PC-9 (cell line): ENCODE results near the gene KRT80. TPM values are rescaled to one million over a fixed set of nuclear protein-coding genes. Genes with fewer than 3 reads are reported as not detected.

Source experiments
- BruUV-seq: library from RNA; stranded (reverse); fragments of 400-500 nt; replicated peaks from 2 replicates; lab custom pipeline; 2021; lab: Mats Ljungman, UMichigan
- CTCF ChIA-PET: fragments of 300-600 bp; sonication (Branson Sonifier 250); formaldehyde crosslinking; loops from one replicate; lab custom pipeline; 2022; ENCODE audit warnings: antibody characterized with exemption; lab: Charles Lee
- POLR2A ChIA-PET: fragments of 300-600 bp; sonication (Branson Sonifier 250); formaldehyde crosslinking; loops from one replicate; lab custom pipeline; 2022; ENCODE audit warnings: antibody characterized with exemption; ENCODE audit not compliant: unreplicated experiment; lab: Charles Lee
- DNase-seq, 2 experiments: peaks; one replicate each; pipeline versions ENCODE4 v3.0.0 to v3.0.0-alpha.2; 2015 to 2022; ENCODE audit warnings: mixed read lengths in 1 of 2
- H2AFZ ChIP-seq: fragments of 200-600 bp; sonication (generic); 2 replicates; pipeline ENCODE4 v1.8.1; 2017; ENCODE audit warnings: antibody characterized with exemption
- H3F3A ChIP-seq: fragments of 200-600 bp; sonication (generic); 2 replicates; pipeline ENCODE4 v1.8.1; 2017; ENCODE audit warnings: antibody characterized with exemption, mild to moderate bottlenecking, low read depth; ENCODE audit not compliant: insufficient read depth
- H3K27ac ChIP-seq: fragments of 200-600 bp; sonication (generic); 2 replicates; pipeline ENCODE4 v1.6.1; 2016; ENCODE audit warnings: mixed run types
- H3K27me3 ChIP-seq: fragments of 200-600 bp; sonication (generic); 2 replicates; pipeline ENCODE4 v1.6.1; 2016; ENCODE audit warnings: low read depth, mixed run types; ENCODE audit not compliant: insufficient read depth
- H3K36me3 ChIP-seq: fragments of 200-600 bp; sonication (generic); 2 replicates; pipeline ENCODE4 v1.6.1; 2016; ENCODE audit warnings: low read depth, mixed run types
- H3K4me1 ChIP-seq: fragments of 200-600 bp; sonication (generic); replicated peaks from 2 replicates; pipeline ENCODE4 v1.6.1; 2016; ENCODE audit warnings: mixed run types; ENCODE audit not compliant: insufficient read depth
- H3K4me2 ChIP-seq: fragments of 200-600 bp; sonication (generic); 2 replicates; pipeline ENCODE4 v1.6.1; 2017; ENCODE audit warnings: mixed run types
- H3K4me3 ChIP-seq: fragments of 200-600 bp; sonication (generic); 2 replicates; pipeline ENCODE4 v1.6.1; 2016; ENCODE audit warnings: mixed run types
- H3K79me2 ChIP-seq: fragments of 200-600 bp; sonication (generic); 2 replicates; pipeline ENCODE4 v1.6.1; 2017; ENCODE audit warnings: low read depth, mixed run types
- H3K9me2 ChIP-seq: fragments of 200-600 bp; sonication (generic); 2 replicates; pipeline ENCODE4 v1.8.1; 2017; ENCODE audit warnings: mild to moderate bottlenecking; ENCODE audit not compliant: insufficient read depth
- H3K9me3 ChIP-seq: fragments of 200-600 bp; sonication (generic); 2 replicates; pipeline ENCODE4 v1.8.1; 2016; ENCODE audit warnings: low read depth; ENCODE audit not compliant: insufficient read depth
- H4K20me1 ChIP-seq: fragments of 200-600 bp; sonication (generic); 2 replicates; pipeline ENCODE4 v1.8.1; 2017; ENCODE audit not compliant: insufficient read depth
- CTCF ChIP-seq: fragments of 200-600 bp; sonication (generic); conservative IDR thresholded peaks from 2 replicates; pipeline ENCODE4 v1.6.1; 2017; ENCODE audit warnings: mixed run types, antibody characterized with exemption, mild to moderate bottlenecking, moderate library complexity
- EZH2 ChIP-seq: fragments of 200-600 bp; sonication (generic); IDR thresholded peaks from 2 replicates; pipeline ENCODE4 v1.8.0; 2017; ENCODE audit warnings: antibody characterized with exemption, low read depth
- intact Hi-C: fragments of 100-400 bp; cut with micrococcal nuclease; formaldehyde crosslinking; loops from one replicate; pipeline ENCODE4 v1.10.0; 2022; ENCODE audit not compliant: unreplicated experiment
- total RNA-seq: library from RNA; stranded (reverse); gene quantifications from 2 replicates; pipeline ENCODE4 v1.2.3, GENCODE V29; 2021

Gene KRT80
- total RNA-seq, 1 experiment from 2014 or later = 94.9 TPM

GRCh38 chr12:52168019-52168717, 23.6 kb downstream of the KRT80 start:
- DNase-seq = no peak

GRCh38 chr12:52167526-52167925, 24.3 kb downstream of the KRT80 start:
- peak overlapping the region; percentile 24; the same call in 1 of the 2 replicates for H3K27ac ChIP-seq
- H3K4me3 ChIP-seq = no peak overlapping the region
- no peaks in the 10 kb centered on the region for H3K36me3 ChIP-seq
- no peaks in the 10 kb centered on the region for H3K9me2 ChIP-seq
- H3K4me2 ChIP-seq = no peak overlapping the region
- H3K79me2 ChIP-seq = no peaks in the 10 kb centered on the region
- peaks cover 52% of the 10 kb centered on the region; the same call in 1 of the 2 replicates for H3F3A ChIP-seq
- no peaks in the 10 kb centered on the region for H3K9me3 ChIP-seq
- no peak for DNase-seq
- H3K4me1 ChIP-seq = peaks cover 40% of the 10 kb centered on the region
- TF ChIP-seq EZH2 = no peak
- TF ChIP-seq CTCF = no peak
- BruUV-seq = no TSS peak
- H2AFZ ChIP-seq = no peak overlapping the region
- H3K27me3 ChIP-seq = no peaks in the 10 kb centered on the region
- H4K20me1 ChIP-seq = no peaks in the 10 kb centered on the region
- POLR2A ChIA-PET = interaction anchor here (0.6 to 0.7 kb wide), 4 partner anchors 22 to 66 kb away, joined by 3 to 7 read pairs (median 4); partner anchors contain the start of gene KRT7
- CTCF ChIA-PET = interaction anchor here (0.8 kb wide), 1 partner anchor 58 kb away, joined by 4 read pairs; no protein-coding TSS in a partner anchor
- intact Hi-C loops = no loop called here

More at GRCh38 chr12:52168019-52168717, 23.6 kb downstream of the KRT80 start:
- Histone ChIP-seq H3K36me3 (no peaks in the 10 kb centered on the region; the same call in 1 of the 2 replicates), H3K79me2 (no peaks in the 10 kb centered on the region), H2AFZ (no peak overlapping the region), H3K4me2 (no peak overlapping the region), H3K27ac (peak overlapping the region; percentile 24), H3K9me2 (no peaks in the 10 kb centered on the region), H3K4me3 (no peak overlapping the region), H3K9me3 (no peaks in the 10 kb centered on the region), H3F3A (peaks cover 57% of the 10 kb centered on the region; the same call in 1 of the 2 replicates), H4K20me1 (no peaks in the 10 kb centered on the region), H3K4me1 (peaks cover 33% of the 10 kb centered on the region), H3K27me3 (no peaks in the 10 kb centered on the region)
- intact Hi-C loops = no loop called here
- no TSS peak for BruUV-seq
- POLR2A ChIA-PET = interaction anchor here (0.6 to 0.7 kb wide), 3 partner anchors 21 to 65 kb away, joined by 3 to 7 read pairs (median 4); partner anchors contain the start of gene KRT7
- TF ChIP-seq EZH2 (no peak), CTCF (no peak)
- CTCF ChIA-PET = interaction anchor here (0.8 kb wide), 1 partner anchor 57 kb away, joined by 4 read pairs; no protein-coding TSS in a partner anchor

- no TSS peak for BruUV-seq
- H3K9me3 ChIP-seq = no peaks in the 10 kb centered on the region
- no peaks in the 10 kb centered on the region for H4K20me1 ChIP-seq
- peaks cover 43% of the 10 kb centered on the region; the same call in 1 of the 2 replicates for H3F3A ChIP-seq
- H3K27me3 ChIP-seq = no peaks in the 10 kb centered on the region
- intact Hi-C loops = no loop called here
- H3K36me3 ChIP-seq = no peaks in the 10 kb centered on the region
- DNase-seq = no peak
- H3K27ac ChIP-seq = no peak overlapping the region
- peaks cover 41% of the 10 kb centered on the region for H3K4me1 ChIP-seq
- ChIA-PET CTCF (interaction anchor here (0.7 kb wide), 1 partner anchor 172 kb away, joined by 4 read pairs; no protein-coding TSS in a partner anchor), POLR2A (interaction anchor here (0.6 kb wide), 1 partner anchor 21 kb away, joined by 3 read pairs; no protein-coding TSS in a partner anchor)
- H3K9me2 ChIP-seq = no peaks in the 10 kb centered on the region
- no peak for TF ChIP-seq EZH2
- TF ChIP-seq CTCF = no peak
- H3K4me2 ChIP-seq = no peak overlapping the region
- no peak overlapping the region for H2AFZ ChIP-seq
- no peak overlapping the region for H3K4me3 ChIP-seq
- no peaks in the 10 kb centered on the region for H3K79me2 ChIP-seq
Observed at GRCh38 chr12:52166672-52167071, 25.1 kb downstream of the KRT80 start.
